Measurements from ENCODE around the gene FUBP3.

DNA sequence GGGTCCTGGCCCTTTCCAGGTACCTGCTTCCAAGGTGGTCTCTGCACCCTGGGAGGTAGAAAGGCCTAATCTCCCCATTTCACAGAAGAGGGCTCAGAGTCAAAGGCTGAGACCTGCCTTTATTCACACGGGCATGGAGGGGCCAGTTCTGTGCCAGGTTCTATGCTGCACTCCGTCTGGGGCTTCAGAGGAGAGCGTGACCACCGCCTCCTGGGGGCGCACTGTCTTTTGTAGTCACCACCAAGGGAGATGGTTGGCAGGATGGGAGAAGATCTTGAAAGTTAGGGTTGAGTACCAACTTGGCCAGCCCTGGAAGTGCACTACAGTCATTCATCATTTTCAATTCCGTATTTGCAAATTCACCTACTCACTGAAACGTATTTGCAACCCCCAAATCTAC is 61.3 kb downstream of the FUBP3 start:
- TF ChIP-seq, protein P1, sequence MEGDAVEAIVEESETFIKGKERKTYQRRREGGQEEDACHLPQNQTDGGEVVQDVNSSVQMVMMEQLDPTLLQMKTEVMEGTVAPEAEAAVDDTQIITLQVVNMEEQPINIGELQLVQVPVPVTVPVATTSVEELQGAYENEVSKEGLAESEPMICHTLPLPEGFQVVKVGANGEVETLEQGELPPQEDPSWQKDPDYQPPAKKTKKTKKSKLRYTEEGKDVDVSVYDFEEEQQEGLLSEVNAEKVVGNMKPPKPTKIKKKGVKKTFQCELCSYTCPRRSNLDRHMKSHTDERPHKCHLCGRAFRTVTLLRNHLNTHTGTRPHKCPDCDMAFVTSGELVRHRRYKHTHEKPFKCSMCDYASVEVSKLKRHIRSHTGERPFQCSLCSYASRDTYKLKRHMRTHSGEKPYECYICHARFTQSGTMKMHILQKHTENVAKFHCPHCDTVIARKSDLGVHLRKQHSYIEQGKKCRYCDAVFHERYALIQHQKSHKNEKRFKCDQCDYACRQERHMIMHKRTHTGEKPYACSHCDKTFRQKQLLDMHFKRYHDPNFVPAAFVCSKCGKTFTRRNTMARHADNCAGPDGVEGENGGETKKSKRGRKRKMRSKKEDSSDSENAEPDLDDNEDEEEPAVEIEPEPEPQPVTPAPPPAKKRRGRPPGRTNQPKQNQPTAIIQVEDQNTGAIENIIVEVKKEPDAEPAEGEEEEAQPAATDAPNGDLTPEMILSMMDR (IDR thresholded peaks at IDR 0.05), result no peak
- TF ChIP-seq POLR2A (IDR thresholded peaks at IDR 0.05), result no peak

Measured in uterus (tissue), 2 donors.